Measurements from ENCODE around the gene CTTNBP2. TPM values are rescaled to one million over a fixed set of nuclear protein-coding genes. Genes with fewer than 3 reads are reported as not detected.

Gene CTTNBP2
- total RNA-seq, 1 donor from 2014 or later: 25.0 TPM

DNA sequence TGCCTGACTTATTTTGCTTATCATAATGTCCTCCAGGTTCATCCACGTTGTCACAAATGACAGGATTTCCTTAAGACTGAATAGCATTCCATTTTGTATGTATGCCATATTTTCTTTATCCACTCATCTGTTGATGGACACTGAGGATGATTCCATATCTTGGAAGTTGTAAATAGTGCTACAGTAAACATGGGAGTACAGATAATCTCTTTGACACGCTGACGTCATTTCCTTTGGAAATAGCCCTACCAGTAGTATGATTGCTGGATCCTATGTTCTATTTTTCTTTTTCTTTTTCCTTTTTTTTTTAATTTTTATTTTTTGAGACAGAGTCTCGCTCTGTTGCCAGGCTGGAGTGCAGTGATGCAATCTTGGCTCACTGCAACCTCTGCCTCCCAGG lies 167.6 kb downstream of the CTTNBP2 start:
- intact Hi-C loops (cut with DNase I): no loop called here
- TF ChIP-seq, protein P1, sequence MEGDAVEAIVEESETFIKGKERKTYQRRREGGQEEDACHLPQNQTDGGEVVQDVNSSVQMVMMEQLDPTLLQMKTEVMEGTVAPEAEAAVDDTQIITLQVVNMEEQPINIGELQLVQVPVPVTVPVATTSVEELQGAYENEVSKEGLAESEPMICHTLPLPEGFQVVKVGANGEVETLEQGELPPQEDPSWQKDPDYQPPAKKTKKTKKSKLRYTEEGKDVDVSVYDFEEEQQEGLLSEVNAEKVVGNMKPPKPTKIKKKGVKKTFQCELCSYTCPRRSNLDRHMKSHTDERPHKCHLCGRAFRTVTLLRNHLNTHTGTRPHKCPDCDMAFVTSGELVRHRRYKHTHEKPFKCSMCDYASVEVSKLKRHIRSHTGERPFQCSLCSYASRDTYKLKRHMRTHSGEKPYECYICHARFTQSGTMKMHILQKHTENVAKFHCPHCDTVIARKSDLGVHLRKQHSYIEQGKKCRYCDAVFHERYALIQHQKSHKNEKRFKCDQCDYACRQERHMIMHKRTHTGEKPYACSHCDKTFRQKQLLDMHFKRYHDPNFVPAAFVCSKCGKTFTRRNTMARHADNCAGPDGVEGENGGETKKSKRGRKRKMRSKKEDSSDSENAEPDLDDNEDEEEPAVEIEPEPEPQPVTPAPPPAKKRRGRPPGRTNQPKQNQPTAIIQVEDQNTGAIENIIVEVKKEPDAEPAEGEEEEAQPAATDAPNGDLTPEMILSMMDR (IDR thresholded peaks at IDR 0.05): no peak
- no peak for TF ChIP-seq POLR2AphosphoS5 (IDR thresholded peaks at IDR 0.05; ENCODE audit: insufficient read depth in 1 of 2, low read depth in 1 of 2)
- TF ChIP-seq POLR2A (IDR thresholded peaks at IDR 0.05): no peak
- Histone ChIP-seq H3K4me1 (no peaks in the 10 kb centered on the region), H3K27me3 (no peaks in the 10 kb centered on the region), H3K9me3 (no peaks in the 10 kb centered on the region), H3K36me3 (no peaks in the 10 kb centered on the region), H3K4me3 (no peak overlapping the region), H3K27ac (no peak overlapping the region)
- DNase-seq (ENCODE audit: extremely low spot score in 2 of 2): no peak

DNA sequence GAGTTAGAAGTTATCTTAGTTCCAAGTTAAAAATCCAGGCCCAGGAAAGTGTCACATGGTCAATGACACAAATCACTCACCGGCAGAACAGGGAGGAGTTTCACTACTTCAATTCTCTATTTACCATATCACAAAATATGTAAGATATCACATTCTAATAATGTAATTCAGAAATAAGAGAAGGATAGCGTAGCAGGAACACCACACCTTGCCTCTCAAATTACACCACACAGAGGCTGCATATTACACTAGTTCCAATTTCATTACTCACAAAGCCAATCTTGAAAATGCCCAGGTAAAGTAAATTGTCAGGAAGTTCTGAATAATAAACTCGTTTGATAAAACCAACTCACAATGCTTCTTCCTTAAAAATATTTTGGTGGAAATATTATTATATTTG lies 169.2 kb downstream of the CTTNBP2 start:
- Histone ChIP-seq H3K36me3 (no peaks in the 10 kb centered on the region), H3K27me3 (no peaks in the 10 kb centered on the region), H3K9me3 (no peaks in the 10 kb centered on the region), H3K27ac (no peak overlapping the region), H3K4me3 (no peak overlapping the region), H3K4me1 (no peaks in the 10 kb centered on the region)
- no peak for TF ChIP-seq POLR2AphosphoS5 (IDR thresholded peaks at IDR 0.05; ENCODE audit: insufficient read depth in 1 of 2, low read depth in 1 of 2)
- TF ChIP-seq, protein P1 (IDR thresholded peaks at IDR 0.05): no peak
- no peak for TF ChIP-seq POLR2A (IDR thresholded peaks at IDR 0.05)
- intact Hi-C loops (cut with DNase I): no loop called here
- DNase-seq (ENCODE audit: extremely low spot score in 2 of 2): no peak

DNA sequence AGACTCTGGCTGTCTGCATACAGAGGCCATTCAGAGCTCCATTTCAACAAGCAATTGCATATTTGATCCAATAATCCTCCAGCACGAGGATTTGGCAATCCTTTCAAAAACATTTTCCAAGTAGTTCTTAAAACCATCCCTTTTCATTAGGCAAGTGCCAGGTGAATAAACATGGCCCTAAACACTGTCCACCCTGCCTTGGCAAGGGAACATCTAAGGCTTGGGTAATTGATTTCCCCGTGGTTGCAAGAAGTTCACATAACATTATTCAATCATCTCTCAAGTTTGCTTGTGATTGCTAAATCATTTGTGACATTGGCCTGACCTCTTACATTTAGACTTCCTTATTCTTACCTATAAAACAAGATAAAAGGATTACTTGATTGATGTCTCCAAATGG lies 175.2 kb downstream of the CTTNBP2 start:
- H3K4me3 ChIP-seq: no peak overlapping the region
- H3K9me3 ChIP-seq: no peaks in the 10 kb centered on the region
- no peaks in the 10 kb centered on the region for H3K4me1 ChIP-seq
- no peak for DNase-seq (ENCODE audit: extremely low spot score in 2 of 2)
- no peak overlapping the region for H3K27ac ChIP-seq
- H3K36me3 ChIP-seq: no peaks in the 10 kb centered on the region
- no peaks in the 10 kb centered on the region for H3K27me3 ChIP-seq
- no peak for TF ChIP-seq POLR2AphosphoS5 (IDR thresholded peaks at IDR 0.05; ENCODE audit: insufficient read depth in 1 of 2, low read depth in 1 of 2)
- TF ChIP-seq, protein P1 (IDR thresholded peaks at IDR 0.05): no peak
- TF ChIP-seq POLR2A (IDR thresholded peaks at IDR 0.05): no peak
- intact Hi-C loops (cut with DNase I): no loop called here

DNA sequence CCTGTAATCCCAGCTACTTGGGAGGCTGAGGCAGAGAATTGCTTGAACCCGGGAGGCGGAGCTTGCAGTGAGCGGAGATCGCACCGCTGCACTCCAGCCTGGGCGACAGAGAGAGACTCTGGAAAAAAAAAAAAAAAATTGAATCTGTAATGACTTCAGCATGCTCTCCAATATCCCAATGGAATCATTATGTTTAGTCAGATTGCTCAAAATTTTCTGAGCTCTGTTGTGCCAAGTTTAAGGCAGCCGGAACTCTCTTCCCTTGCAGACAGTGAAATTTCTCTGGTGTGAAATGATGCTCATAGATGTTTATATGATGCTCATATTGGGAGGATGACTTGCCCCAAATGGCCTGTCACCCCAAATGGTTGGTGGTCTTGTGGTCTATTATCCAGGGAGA lies 180.9 kb downstream of the CTTNBP2 start:
- H3K36me3 ChIP-seq: no peaks in the 10 kb centered on the region
- no peaks in the 10 kb centered on the region for H3K4me1 ChIP-seq
- intact Hi-C loops (cut with DNase I): no loop called here
- H3K27ac ChIP-seq: no peak overlapping the region
- no peak overlapping the region for H3K4me3 ChIP-seq
- DNase-seq (ENCODE audit: extremely low spot score in 2 of 2): no peak
- no peaks in the 10 kb centered on the region for H3K27me3 ChIP-seq
- TF ChIP-seq POLR2A (IDR thresholded peaks at IDR 0.05): no peak
- no peak for TF ChIP-seq POLR2AphosphoS5 (IDR thresholded peaks at IDR 0.05; ENCODE audit: insufficient read depth in 1 of 2, low read depth in 1 of 2)
- H3K9me3 ChIP-seq: no peaks in the 10 kb centered on the region

DNA sequence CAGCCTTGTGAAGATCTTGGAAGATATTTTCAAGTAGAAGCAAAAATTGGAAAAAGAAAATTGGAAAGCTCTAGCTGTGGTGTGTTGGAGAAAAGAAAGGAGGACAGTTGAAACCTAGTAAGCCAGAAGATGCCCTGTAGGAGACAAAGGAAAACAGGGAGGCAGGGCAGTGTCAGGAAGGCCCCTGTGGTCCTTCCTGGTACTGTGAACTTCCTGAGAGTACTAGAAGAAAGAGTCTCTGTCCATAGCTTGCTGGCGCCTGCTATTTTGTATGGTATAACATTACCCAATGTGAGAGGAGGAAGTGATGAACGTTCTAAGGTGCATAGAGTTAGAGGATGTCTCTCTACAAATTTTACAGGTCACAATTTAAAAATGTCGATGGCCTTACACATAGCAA lies 183.1 kb downstream of the CTTNBP2 start:
- H3K4me3 ChIP-seq: no peak overlapping the region
- H3K27me3 ChIP-seq: no peaks in the 10 kb centered on the region
- H3K27ac ChIP-seq: no peak overlapping the region
- DNase-seq (ENCODE audit: extremely low spot score in 2 of 2): no peak
- H3K36me3 ChIP-seq: no peaks in the 10 kb centered on the region
- intact Hi-C loops (cut with DNase I): no loop called here
- H3K4me1 ChIP-seq: no peaks in the 10 kb centered on the region
- no peaks in the 10 kb centered on the region for H3K9me3 ChIP-seq
- TF ChIP-seq, protein P1 (IDR thresholded peaks at IDR 0.05): no peak
- TF ChIP-seq POLR2AphosphoS5 (IDR thresholded peaks at IDR 0.05; ENCODE audit: insufficient read depth in 1 of 2, low read depth in 1 of 2): no peak
- TF ChIP-seq POLR2A (IDR thresholded peaks at IDR 0.05): no peak
